ENCODE data around the gene MAP2K6. TPM values are rescaled to one million over a fixed set of nuclear protein-coding genes. Genes with fewer than 3 reads are reported as not detected.

Gene MAP2K6
- total and polyA plus RNA-seq, 2 of the 8 experiments (the other 6 are each of a cell fraction or from before 2014, with no cell fraction given): 11.0 to 44.1 TPM

GRCh38 chr17:69596141-69596540, 181.6 kb downstream of the MAP2K6 start (continued):
- TF ChIP-seq CHD7 (IDR thresholded peaks at IDR 0.05; ENCODE audit: insufficient replicate concordance, low read length): no peak
- TF ChIP-seq FOSL1 (IDR thresholded peaks at IDR 0.05; ENCODE audit: insufficient read depth, low read depth, low read length): no peak
- no peak for TF ChIP-seq CHD2 (IDR thresholded peaks at IDR 0.05; ENCODE audit: low read length)
- no peak for TF ChIP-seq ATF3 (IDR thresholded peaks at IDR 0.05; ENCODE audit: insufficient read depth, low read depth, low read length)
- TF ChIP-seq ASH2L (IDR thresholded peaks at IDR 0.05; ENCODE audit: low read length): no peak
- no peak for TF ChIP-seq RAD21 (IDR thresholded peaks at IDR 0.05 in 1 of 2, conservative IDR thresholded peaks at IDR 0.05 in 1 of 2; ENCODE audit: low read depth in 2 of 2, low read length in 2 of 2)
- no peak for TF ChIP-seq YY1 (IDR thresholded peaks at IDR 0.05; ENCODE audit: low read depth, low read length)
- TF ChIP-seq USF2 (IDR thresholded peaks at IDR 0.05; ENCODE audit: low read length): no peak
- no peak for TF ChIP-seq CBX8 (IDR thresholded peaks at IDR 0.05; ENCODE audit: borderline replicate concordance, low read depth, low read length)
- TF ChIP-seq KDM1A (IDR thresholded peaks at IDR 0.05; ENCODE audit: borderline replicate concordance, low read length): no peak

All from H1 (cell line).